DMS114 treated with DMSO at 0.1 percent for 48 hours (cell line): ENCODE results near the gene CGNL1.
A peak's percentile ranks its signal among the peaks of the same experiment; 100 is the strongest.

ENCODE experiments used
- DNase-seq: peaks from one replicate; lab custom pipeline; 2025; ENCODE audit not compliant: unreplicated experiment; lab: John Stamatoyannopoulos, UW

CGNL1 gene

GRCh38 chr15:57455929-57456328 is 79.6 kb downstream of the CGNL1 start:
- no peak for DNase-seq

DNA sequence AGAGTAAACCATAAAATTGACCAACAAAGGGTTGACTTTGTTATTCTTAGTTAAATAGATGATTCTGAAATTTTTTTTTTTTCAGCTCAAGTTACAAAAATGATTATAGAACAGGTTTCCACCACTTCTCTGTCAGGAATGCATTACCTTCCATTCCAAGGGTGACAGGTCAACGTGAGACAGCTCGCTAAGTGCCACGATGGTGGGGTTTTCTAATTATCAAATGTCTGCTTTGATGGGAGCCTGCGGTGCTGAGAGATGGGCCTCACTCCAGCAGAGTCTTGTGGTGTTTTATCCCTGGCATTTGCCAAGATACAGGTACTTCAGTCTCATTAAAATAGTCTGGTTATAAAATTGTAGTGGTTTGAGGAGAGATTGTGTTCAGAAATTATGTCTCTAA is 80.3 kb downstream of the CGNL1 start:
- DNase-seq, result no peak

DNA sequence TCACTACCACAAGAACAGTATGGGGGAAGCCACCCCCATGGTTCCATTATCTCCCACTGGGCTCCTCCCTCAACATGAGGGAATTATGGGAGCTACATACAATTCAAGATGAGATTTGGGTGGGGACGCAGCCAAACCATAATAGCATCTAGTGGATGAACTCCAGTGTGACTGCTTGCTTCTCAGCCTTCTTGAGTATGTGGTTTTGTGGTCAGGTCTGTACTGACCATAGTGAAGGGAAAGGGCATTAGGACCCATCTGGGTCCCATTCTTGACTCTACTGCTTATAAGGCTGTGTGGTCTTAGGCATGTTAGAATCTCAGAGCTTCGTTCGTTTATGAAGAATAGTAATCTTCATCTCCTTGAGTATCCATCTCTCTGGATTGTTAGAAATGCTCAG is 81.4 kb downstream of the CGNL1 start:
- DNase-seq, result no peak

DNA sequence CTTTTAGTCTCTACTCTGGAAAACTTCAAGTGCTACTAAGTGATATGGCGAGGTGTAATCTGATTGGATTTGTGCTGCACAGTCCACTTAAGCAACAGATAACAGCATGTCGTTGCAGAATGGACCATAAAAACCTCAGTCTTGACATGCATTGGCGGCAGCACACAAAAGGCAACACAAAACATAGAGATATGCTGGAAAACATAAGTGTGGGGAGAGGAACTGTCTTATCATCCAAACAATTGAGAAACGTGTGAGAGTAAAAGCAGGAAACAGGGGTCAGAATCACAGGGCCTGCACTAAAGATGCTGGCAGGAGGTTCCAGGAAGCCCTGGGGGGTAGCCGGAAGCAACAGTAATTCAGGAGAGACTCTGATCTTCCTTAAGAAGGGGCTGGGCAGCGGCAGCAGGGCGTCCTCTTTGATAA is 82.1 kb downstream of the CGNL1 start:
- no peak for DNase-seq

DNA sequence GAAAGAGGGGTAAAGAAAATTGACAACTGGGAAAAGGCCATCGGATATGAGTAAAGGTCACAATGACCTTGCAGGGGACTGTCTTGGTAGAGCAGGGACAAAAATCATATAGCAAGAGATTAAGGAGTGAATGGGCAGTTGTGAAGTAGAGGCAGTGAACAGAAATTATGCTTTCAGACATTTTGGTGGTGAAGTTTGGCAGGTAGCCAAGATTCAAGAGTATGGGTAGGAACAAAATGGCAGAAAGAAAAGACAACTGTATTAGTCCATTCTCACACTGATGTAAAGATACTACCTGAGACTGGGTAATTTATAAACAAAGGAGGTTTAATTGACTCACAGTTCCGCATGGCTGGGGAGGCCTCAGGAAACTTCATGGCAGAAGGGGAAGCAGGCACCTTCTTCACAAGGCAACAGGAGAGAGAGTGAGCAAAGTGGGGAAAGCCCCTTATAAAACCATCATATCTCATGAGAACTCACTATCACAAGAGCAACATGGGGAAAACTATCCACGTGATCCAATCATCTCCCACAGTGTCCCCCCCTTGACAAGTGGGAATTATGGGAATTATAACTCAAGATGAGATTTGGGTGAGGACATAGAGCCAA is 84.0 kb downstream of the CGNL1 start:
- DNase-seq, result no peak

GRCh38 chr15:57461541-57461940 is 85.2 kb downstream of the CGNL1 start:
- DNase-seq, result no peak

DNA sequence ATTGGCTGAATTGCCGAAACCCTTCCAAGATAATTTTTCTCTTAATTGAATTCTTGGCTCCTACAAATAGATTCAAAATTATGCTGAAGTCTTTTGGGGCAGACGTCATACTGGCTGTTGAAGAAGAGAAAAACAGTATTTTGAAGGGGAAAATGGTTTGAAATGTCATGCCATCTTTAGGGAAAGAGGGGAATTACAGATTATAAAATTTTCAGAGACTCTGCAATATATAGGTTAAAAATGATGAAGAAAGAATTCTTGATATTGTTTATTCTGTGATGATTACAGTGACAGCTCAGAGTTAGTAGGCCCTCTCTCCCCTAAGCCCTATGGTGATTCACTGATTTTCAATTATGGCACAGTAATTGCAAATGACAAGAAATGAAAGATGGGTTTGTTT is 86.1 kb downstream of the CGNL1 start:
- peak; percentile 5 for DNase-seq

DNA sequence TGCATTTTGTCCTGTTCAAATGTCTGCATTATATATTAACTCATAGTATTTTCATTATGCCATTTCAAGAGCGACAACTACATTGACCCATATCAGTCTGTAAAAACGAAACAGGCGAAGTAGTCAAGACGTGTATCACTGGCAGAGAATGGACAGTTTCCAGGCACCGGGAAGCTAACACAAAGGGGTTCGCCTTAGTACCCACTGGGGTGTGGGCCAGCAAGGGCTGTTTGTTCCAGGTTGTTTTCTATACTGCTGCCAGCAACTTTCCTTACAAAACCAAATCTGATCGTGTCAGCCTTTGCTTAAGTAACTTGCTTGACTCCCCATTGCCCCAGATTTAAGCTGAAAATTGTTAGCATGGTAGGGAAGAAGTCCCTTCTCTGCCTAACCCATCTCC is 87.1 kb downstream of the CGNL1 start:
- DNase-seq, result no peak

GRCh38 chr15:57464480-57464879 is 88.2 kb downstream of the CGNL1 start:
- DNase-seq, result no peak

DNA sequence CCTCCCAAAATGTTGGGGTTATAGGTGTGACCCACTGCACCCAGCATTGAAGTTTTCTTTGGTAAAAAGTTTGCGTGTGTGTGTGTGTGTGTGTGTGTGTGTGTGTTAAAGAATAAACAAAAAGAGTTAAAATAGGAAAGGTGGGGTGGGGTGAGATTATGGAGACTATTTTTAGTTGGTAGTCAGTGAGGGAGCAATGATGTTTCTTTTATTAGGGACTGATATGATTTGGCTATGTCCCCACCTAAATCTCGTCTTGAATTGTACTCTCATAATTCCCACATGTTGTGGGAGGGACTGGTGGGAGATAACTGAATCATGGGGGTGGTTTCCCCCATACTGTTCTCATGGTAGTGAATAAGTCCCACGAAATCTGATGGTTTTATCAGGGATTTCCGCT is 92.2 kb downstream of the CGNL1 start:
- DNase-seq, result no peak

DNA sequence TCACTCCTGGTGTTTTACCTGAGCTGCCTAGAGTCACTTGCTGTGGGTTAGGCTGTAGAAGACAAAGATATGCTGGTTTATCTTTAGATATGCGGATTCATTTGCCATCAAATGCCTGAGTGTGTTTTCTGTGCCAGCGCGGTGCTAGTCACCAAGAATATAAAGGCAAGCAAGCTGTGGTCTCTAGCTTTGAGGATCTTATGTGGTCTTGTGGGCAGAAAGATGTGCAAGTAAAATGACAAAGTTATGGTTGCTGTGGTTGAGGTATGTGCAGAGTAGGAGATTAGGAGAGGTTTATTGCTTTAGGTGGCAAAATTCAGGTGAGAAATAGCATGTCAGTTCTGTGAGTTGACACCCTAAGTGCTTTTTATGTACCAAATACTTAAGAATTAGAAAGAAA is 94.2 kb downstream of the CGNL1 start:
- DNase-seq, result no peak

- DNase-seq, result no peak
Measured at GRCh38 chr15:57472861-57473260, 96.6 kb downstream of the CGNL1 start.

DNA sequence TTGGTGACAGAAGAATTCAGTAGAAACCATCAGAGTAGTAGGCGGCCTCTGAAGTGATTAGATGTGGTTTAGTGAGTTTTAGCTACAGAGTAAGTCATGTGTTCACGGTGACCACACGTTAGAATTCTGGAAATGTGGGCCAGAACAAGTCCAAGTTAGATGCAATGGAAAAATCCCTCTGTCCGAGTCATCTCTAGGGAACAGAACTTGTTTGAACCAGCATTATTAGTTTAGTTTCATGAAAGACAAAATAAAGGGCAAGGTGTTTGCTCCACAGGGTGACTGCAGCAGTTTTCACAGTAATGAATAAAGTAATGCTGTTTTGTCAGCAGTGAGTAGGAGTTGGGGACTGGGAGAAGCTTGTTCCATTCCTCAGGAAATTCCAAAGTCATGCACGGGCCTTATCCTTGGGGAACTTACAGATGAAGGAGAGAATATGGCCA is 100.2 kb downstream of the CGNL1 start:
- no peak for DNase-seq

DNA sequence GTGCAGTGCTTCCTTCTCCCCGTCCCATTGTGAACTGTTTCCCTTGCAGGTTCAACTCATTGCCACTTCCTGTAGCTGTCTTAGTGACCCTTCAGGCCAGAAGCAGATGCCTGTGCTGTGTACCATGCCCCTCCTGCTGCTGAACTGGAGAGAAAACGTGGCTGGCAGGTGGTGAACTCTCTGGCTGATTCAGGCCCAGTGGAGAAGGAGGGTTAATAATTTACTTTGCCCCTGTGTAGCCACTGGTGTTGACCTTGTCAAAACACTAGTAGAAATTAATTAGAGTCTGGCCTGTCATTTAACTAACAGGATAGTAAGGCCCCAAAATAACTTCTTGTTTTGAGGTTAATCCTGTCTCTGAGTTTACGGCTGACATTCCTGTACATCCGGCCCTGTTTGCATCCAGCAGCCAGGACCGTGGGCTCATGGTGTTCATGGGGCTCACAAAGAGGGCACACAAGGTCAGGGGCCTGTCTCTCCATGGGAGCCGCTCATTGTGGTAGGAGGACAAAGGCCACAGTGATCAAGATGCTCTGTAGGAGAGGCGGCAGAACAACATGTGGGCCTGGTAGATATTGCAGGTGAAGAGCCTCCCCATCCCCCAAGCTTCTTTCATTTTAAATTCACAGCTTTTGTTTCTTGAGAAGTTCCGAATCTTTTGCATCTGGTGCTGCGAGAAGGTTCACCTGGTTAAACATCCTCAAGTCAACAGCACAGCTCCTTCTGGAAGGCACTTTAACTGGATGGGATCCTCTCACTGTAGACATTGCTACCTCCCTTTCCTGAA is 101.6 kb downstream of the CGNL1 start:
- DNase-seq, result no peak

DNA sequence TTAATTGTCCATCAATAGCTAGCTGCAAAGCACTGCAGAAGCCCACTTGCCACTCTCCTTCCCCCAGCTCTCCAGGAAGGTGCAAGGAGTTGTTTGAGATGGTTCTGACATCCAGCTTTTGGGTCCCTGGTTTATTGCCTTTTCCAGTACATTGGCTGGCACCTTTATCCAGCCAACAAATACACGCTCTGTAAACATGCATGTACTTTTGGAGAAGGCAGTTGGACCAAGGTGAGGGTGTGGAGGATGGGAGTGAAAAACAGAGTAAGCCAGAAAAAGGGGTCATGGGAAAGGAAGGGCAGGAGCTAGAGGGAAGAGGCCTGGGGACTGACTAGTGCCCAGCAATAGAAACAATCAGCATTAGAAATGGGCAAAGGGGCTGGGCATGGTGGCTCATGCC is 102.7 kb downstream of the CGNL1 start:
- DNase-seq, result no peak

DNA sequence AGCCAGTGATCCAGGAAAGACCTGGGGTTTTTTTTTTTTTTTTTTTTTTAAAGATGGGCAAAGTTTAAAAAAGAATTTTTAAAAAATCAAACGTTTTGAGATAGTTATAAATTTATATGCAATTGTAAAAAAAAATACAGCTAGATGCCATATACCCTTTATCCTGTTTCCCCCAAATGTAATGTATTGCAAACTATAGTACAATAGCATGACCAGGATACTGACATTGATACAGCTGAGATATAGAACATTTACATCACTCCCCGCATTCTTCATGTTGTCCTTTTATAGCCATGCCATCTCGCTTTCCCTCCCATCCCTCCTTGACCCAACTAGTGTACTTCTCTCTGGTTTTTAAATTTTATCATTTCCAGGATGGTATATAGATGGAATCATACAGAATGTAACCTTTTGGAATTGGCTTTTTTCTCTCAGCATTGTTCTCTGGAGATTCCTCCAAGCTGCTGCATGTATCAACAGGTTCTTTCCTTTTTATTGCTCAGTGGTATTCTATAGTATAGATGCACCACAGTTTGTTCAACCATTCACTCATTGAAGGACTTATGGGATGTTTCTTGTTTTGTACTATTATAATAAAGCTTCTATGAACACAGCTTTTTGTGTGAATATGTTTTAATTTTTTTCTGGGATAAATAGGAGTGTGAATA is 104.9 kb downstream of the CGNL1 start:
- DNase-seq, result no peak

- no peak for DNase-seq
Measured at GRCh38 chr15:57485869-57486268, 109.6 kb downstream of the CGNL1 start.

- no peak for DNase-seq
Measured at GRCh38 chr15:57486833-57487232, 110.5 kb downstream of the CGNL1 start.

DNA sequence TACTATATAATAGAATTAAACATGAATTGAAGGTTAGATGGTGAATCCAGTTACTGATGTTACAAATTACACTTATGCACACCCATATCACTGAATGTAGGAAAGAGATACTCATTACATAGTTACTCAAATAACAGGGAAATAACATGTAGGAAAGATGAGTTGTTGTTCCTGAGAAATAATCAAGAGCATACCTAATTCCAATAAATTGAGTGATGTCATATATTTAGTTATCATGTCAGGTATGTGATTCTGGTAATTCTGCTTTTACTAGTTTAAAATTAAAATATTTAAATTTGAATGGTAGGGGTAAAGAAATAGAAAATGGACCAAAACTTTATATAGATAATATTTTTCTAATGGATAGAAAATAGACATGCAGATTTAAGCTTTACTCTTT is 112.8 kb downstream of the CGNL1 start:
- no peak for DNase-seq

DNA sequence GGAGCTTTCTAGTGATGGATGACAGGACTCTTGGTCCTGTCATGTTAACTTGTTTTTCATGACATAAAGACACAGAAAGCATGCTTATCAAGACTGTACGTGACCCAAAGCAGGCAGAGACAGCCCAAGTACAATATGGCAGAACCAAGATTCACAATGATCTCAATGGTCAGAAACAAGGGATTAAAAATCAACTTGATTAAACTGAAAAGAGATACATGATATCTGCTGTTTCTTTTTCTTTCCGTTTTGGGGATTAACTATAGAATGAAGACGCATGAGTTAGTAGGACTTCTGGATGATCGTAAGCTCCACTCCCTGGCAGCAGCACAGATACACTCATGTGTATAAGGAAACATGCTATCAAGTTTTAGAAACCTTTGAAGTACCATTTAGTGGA is 117.0 kb downstream of the CGNL1 start:
- DNase-seq, result no peak

GRCh38 chr15:57494581-57494980 is 118.3 kb downstream of the CGNL1 start:
- DNase-seq, result no peak

GRCh38 chr15:57495041-57495440 is 118.7 kb downstream of the CGNL1 start:
- DNase-seq, result no peak
